Bronchial epithelial cell (primary cell): ENCODE data around the gene OTOR. TPM values are rescaled to one million over a fixed set of nuclear protein-coding genes. Genes with fewer than 3 reads are reported as not detected.

Experiments used
- DNase-seq: peaks from one replicate; pipeline ENCODE4 v3.0.0-alpha.2; 2010; ENCODE audit warnings: low read depth
- FAIRE-seq: peaks from 2 replicates; lab custom pipeline; 2011; peaks lifted over from hg19 to GRCh38; lab: Jason Lieb, UNC
- H3K27me3 ChIP-seq: 2 replicates; pipeline ENCODE4 v1.5.1; 2011; ENCODE audit warnings: low read length; ENCODE audit not compliant: control insufficient read depth, insufficient read depth
- H3K36me3 ChIP-seq: 2 replicates; pipeline ENCODE4 v1.5.1; 2011; ENCODE audit warnings: low read length; ENCODE audit not compliant: control insufficient read depth, insufficient read depth
- H3K4me3 ChIP-seq: 2 replicates; pipeline ENCODE4 v1.5.1; 2011; ENCODE audit warnings: mild to moderate bottlenecking, low read depth, low read length, control low read depth
- total RNA-seq: library from RNA; depleted of rRNA; stranded (reverse); fragments of >200 nt; gene quantifications from 2 replicates; pipeline ENCODE4 v1.2.1, GENCODE V29; 2014
- TF ChIP-seq, protein P1 (sequence below): IDR thresholded peaks from 2 replicates; pipeline ENCODE4 v1.5.1; 2011; ENCODE audit warnings: mild to moderate bottlenecking, moderate library complexity, low read length, control low read depth, inconsistent platforms; ENCODE audit not compliant: insufficient read depth, severe bottlenecking

The OTOR gene
- total RNA-seq, 1 donor from 2014 or later = not detected

GRCh38 chr20:16709017-16709416 lies 39.1 kb upstream of the OTOR start:
- TF ChIP-seq, protein P1, sequence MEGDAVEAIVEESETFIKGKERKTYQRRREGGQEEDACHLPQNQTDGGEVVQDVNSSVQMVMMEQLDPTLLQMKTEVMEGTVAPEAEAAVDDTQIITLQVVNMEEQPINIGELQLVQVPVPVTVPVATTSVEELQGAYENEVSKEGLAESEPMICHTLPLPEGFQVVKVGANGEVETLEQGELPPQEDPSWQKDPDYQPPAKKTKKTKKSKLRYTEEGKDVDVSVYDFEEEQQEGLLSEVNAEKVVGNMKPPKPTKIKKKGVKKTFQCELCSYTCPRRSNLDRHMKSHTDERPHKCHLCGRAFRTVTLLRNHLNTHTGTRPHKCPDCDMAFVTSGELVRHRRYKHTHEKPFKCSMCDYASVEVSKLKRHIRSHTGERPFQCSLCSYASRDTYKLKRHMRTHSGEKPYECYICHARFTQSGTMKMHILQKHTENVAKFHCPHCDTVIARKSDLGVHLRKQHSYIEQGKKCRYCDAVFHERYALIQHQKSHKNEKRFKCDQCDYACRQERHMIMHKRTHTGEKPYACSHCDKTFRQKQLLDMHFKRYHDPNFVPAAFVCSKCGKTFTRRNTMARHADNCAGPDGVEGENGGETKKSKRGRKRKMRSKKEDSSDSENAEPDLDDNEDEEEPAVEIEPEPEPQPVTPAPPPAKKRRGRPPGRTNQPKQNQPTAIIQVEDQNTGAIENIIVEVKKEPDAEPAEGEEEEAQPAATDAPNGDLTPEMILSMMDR = no peak
- Histone ChIP-seq H3K36me3 (no peaks in the 10 kb centered on the region), H3K4me3 (no peak overlapping the region), H3K27me3 (no peaks in the 10 kb centered on the region)
- FAIRE-seq (no peak), DNase-seq (no peak)

GRCh38 chr20:16710781-16711180 lies 37.4 kb upstream of the OTOR start:
- TF ChIP-seq, protein P1 = no peak
- Histone ChIP-seq H3K27me3 (no peaks in the 10 kb centered on the region), H3K36me3 (no peaks in the 10 kb centered on the region), H3K4me3 (no peak overlapping the region)
- FAIRE-seq (no peak), DNase-seq (no peak)

- Histone ChIP-seq H3K27me3 (no peaks in the 10 kb centered on the region), H3K36me3 (no peaks in the 10 kb centered on the region), H3K4me3 (no peak overlapping the region)
- DNase-seq = no peak
- TF ChIP-seq, protein P1 = no peak
- FAIRE-seq = no peak
Measured at GRCh38 chr20:16711661-16712258, 36.4 kb upstream of the OTOR start.

DNA sequence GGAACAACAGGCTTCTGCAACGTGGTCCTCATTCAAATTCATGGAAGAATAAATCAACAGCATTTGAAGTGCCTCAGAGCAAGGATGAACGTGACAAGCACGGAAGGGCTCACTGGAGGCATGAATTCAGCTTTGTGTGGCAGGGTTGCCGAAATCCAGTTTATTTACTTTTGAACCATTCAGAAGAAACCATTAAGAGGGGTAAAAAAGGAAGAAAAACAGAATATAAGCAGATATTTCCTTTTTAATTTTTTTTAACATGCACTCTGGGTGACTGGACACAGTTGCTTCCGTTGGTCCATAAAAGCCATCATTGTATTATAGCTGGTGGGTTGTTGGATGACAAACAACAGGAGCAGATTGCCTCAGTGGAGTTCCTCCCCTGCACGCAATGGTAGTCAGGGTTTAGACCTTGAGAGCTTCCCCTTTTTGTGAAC lies 35.6 kb upstream of the OTOR start:
- no peak overlapping the region for H3K4me3 ChIP-seq
- no peaks in the 10 kb centered on the region for H3K36me3 ChIP-seq
- TF ChIP-seq, protein P1 = no peak
- FAIRE-seq (no peak), DNase-seq (no peak)
- H3K27me3 ChIP-seq = no peaks in the 10 kb centered on the region

- Histone ChIP-seq H3K27me3 (no peaks in the 10 kb centered on the region), H3K36me3 (no peaks in the 10 kb centered on the region), H3K4me3 (no peak overlapping the region)
- FAIRE-seq (no peak), DNase-seq (no peak)
- TF ChIP-seq, protein P1 = no peak
Measured at GRCh38 chr20:16713066-16713465, 35.1 kb upstream of the OTOR start.

DNA sequence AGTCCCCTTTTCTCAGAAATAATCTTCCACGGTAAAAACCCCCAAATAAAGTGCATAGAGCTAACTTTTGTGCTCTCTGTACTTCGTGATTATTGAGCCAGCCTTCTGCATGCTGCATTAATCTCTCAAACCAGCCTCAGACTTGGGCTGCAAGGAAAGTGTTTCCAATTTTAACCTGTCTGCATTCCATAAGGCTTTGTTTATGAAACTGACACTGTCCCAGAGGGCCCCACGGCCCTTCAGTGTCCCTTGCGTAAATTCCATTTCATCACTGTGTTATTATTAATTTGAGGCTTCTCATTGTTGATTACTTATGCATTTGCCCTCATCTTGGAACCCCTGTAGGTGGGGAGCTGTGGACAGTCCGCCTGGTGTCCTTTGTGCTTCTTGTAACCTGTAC lies 33.9 kb upstream of the OTOR start:
- Histone ChIP-seq H3K36me3 (no peaks in the 10 kb centered on the region), H3K4me3 (no peak overlapping the region), H3K27me3 (no peaks in the 10 kb centered on the region)
- FAIRE-seq (no peak), DNase-seq (no peak)
- TF ChIP-seq, protein P1 = no peak
